Duodenal mucosa (tissue), 2 donors: ENCODE data around the gene INO80C.

Source experiments
- H3K27ac ChIP-seq: one replicate; pipeline ENCODE4 v1.7.0; 2013; ENCODE audit warnings: low read depth, low read length
- H3K27me3 ChIP-seq, 2 donors: one replicate each; pipeline ENCODE4 v1.7.0; 2013; ENCODE audit warnings: low read length in 2 of 2, control low read depth in 1 of 2; ENCODE audit not compliant: insufficient read depth in 2 of 2, control insufficient read depth in 1 of 2
- H3K36me3 ChIP-seq, 2 donors: one replicate each; pipeline ENCODE4 v1.7.0; 2013; ENCODE audit warnings: low read length in 2 of 2, control low read depth in 1 of 2; ENCODE audit not compliant: insufficient read depth in 2 of 2, control insufficient read depth in 1 of 2
- H3K4me1 ChIP-seq, 2 donors: one replicate each; pipeline ENCODE4 v1.7.0; 2013; ENCODE audit warnings: low read length in 2 of 2, control low read depth in 1 of 2; ENCODE audit not compliant: insufficient read depth in 2 of 2, control insufficient read depth in 1 of 2
- H3K4me3 ChIP-seq, 2 donors: one replicate each; pipeline ENCODE4 v1.7.0; 2013; ENCODE audit warnings: low read length in 2 of 2, low read depth in 1 of 2
- H3K9ac ChIP-seq, 2 donors: one replicate each; pipeline ENCODE4 v1.7.0; 2013; ENCODE audit warnings: low read length in 2 of 2, low read depth in 1 of 2
- H3K9me3 ChIP-seq, 2 donors: one replicate each; pipeline ENCODE4 v1.7.0; 2013; ENCODE audit warnings: low read length in 2 of 2, control low read depth in 1 of 2; ENCODE audit not compliant: control insufficient read depth in 1 of 2

The INO80C gene

GRCh38 chr18:35504996-35505395 lies 7.2 kb upstream of the INO80C start:
- Histone ChIP-seq H3K4me3 (no peak overlapping the region), H3K27me3 (no peaks in the 10 kb centered on the region), H3K9ac (no peak overlapping the region), H3K9me3 (no peaks in the 10 kb centered on the region), H3K27ac (no peak overlapping the region), H3K36me3 (no peaks in the 10 kb centered on the region), H3K4me1 (peaks cover 0 to 5% of the 10 kb centered on the region in 2 donors)

GRCh38 chr18:35502052-35502451 lies 4.3 kb upstream of the INO80C start:
- no peak overlapping the region for H3K9ac ChIP-seq
- peaks cover 2 to 6% of the 10 kb centered on the region in 2 donors for H3K4me1 ChIP-seq
- H3K9me3 ChIP-seq = no peaks in the 10 kb centered on the region
- no peaks in the 10 kb centered on the region for H3K36me3 ChIP-seq
- H3K27ac ChIP-seq = no peak overlapping the region
- H3K27me3 ChIP-seq = no peaks in the 10 kb centered on the region
- no peak overlapping the region for H3K4me3 ChIP-seq

GRCh38 chr18:35501369-35501768 lies 3.6 kb upstream of the INO80C start:
- no peaks in the 10 kb centered on the region for H3K27me3 ChIP-seq
- no peaks in the 10 kb centered on the region for H3K9me3 ChIP-seq
- H3K4me1 ChIP-seq = peaks cover 8 to 13% of the 10 kb centered on the region in 2 donors
- H3K27ac ChIP-seq = no peak overlapping the region
- no peaks in the 10 kb centered on the region for H3K36me3 ChIP-seq
- H3K4me3 ChIP-seq = no peak overlapping the region
- H3K9ac ChIP-seq = no peak overlapping the region

GRCh38 chr18:35500113-35500512 lies 2.4 kb upstream of the INO80C start:
- Histone ChIP-seq H3K27ac (no peak overlapping the region), H3K36me3 (no peaks in the 10 kb centered on the region), H3K4me3 (no peak overlapping the region), H3K4me1 (peaks cover 15 to 20% of the 10 kb centered on the region in 2 donors), H3K27me3 (no peaks in the 10 kb centered on the region), H3K9ac (no peak overlapping the region), H3K9me3 (no peaks in the 10 kb centered on the region)

- Histone ChIP-seq H3K27me3 (no peaks in the 10 kb centered on the region), H3K9me3 (no peaks in the 10 kb centered on the region), H3K27ac (peak overlapping the region; percentile 96), H3K36me3 (no peaks in the 10 kb centered on the region), H3K4me3 (peak overlapping the region; percentile 77 to 86), H3K9ac (peak overlapping the region; percentile 85 to 88), H3K4me1 (peaks cover 16 to 31% of the 10 kb centered on the region in 2 donors)
Measured at GRCh38 chr18:35497027-35497369, 762 bp downstream of the INO80C start.

GRCh38 chr18:35495536-35496314 lies 2.0 kb downstream of the INO80C start:
- H3K27ac ChIP-seq = no peak overlapping the region
- H3K9ac ChIP-seq = no peak overlapping the region
- no peaks in the 10 kb centered on the region for H3K27me3 ChIP-seq
- no peak overlapping the region for H3K4me3 ChIP-seq
- H3K9me3 ChIP-seq = no peaks in the 10 kb centered on the region
- H3K4me1 ChIP-seq = peaks cover 16 to 36% of the 10 kb centered on the region in 2 donors
- no peaks in the 10 kb centered on the region for H3K36me3 ChIP-seq

- Histone ChIP-seq H3K27ac (no peak overlapping the region), H3K36me3 (no peaks in the 10 kb centered on the region), H3K4me1 (peaks cover 23 to 43% of the 10 kb centered on the region in 2 donors), H3K9ac (no peak overlapping the region), H3K4me3 (no peak overlapping the region), H3K27me3 (no peaks in the 10 kb centered on the region), H3K9me3 (no peaks in the 10 kb centered on the region)
Measured at GRCh38 chr18:35494251-35495220, 3.2 kb downstream of the INO80C start.

GRCh38 chr18:35491700-35492077 lies 6.1 kb downstream of the INO80C start:
- Histone ChIP-seq H3K36me3 (no peaks in the 10 kb centered on the region), H3K27me3 (no peaks in the 10 kb centered on the region), H3K27ac (no peak overlapping the region), H3K9me3 (no peaks in the 10 kb centered on the region), H3K4me1 (peaks cover 26 to 49% of the 10 kb centered on the region in 2 donors), H3K4me3 (no peak overlapping the region), H3K9ac (no peak overlapping the region)

GRCh38 chr18:35490894-35491699 lies 6.7 kb downstream of the INO80C start:
- Histone ChIP-seq H3K9ac (no peak overlapping the region), H3K4me1 (peaks cover 21 to 43% of the 10 kb centered on the region in 2 donors), H3K27ac (no peak overlapping the region), H3K9me3 (no peaks in the 10 kb centered on the region), H3K4me3 (no peak overlapping the region), H3K27me3 (no peaks in the 10 kb centered on the region), H3K36me3 (no peaks in the 10 kb centered on the region)
